Right ventricle myocardium inferior (tissue), 1 donor: ENCODE measurements around the gene PLBD2. TPM values are rescaled to one million over a fixed set of nuclear protein-coding genes. Genes with fewer than 3 reads are reported as not detected.
A peak's percentile ranks its signal among the peaks of the same experiment; 100 is the strongest.

Experiments
- ATAC-seq: fragments of 200-7000 bp; cut with Tn5 transposase; one replicate; pipeline ENCODE4 v1.9.1; 2020; ENCODE audit warnings: mild to moderate bottlenecking, moderate library complexity
- DNase-seq: peaks from one replicate; pipeline ENCODE4 v3.0.0; 2021; ENCODE audit errors: missing footprints
- intact Hi-C: fragments of 100-400 bp; cut with DNase I; formaldehyde crosslinking; loops from one replicate; pipeline ENCODE4 v1.11.0; 2022
- total RNA-seq: library from RNA; stranded (reverse); fragmentation: NEBNext Ultra II Directional; extraction: Animal tissue kit (Norgen Biotek cat#: 25700); gene quantifications from one replicate; pipeline ENCODE4 v1.2.1, GENCODE V29; 2021
- donor health status: DM: no; HTN: yes; CAD: no; lungs with severe emphysema.

The PLBD2 gene
- total RNA-seq, 1 donor from 2014 or later = 40.3 TPM

GRCh38 chr12:113365639-113366395 lies 7.4 kb downstream of the PLBD2 start:
- no peak for ATAC-seq
- intact Hi-C loops = no loop called here

GRCh38 chr12:113366827-113367226 lies 8.4 kb downstream of the PLBD2 start:
- ATAC-seq (peak; percentile 82), DNase-seq (no peak)
- intact Hi-C loops = no loop called here

More at GRCh38 chr12:113365639-113366395, 7.4 kb downstream of the PLBD2 start:
- DNase-seq = no peak

GRCh38 chr12:113368331-113368730 lies 9.9 kb downstream of the PLBD2 start:
- no peak for ATAC-seq
- DNase-seq = no peak
- intact Hi-C loops = no loop called here

- no peak for DNase-seq
- no peak for ATAC-seq
- intact Hi-C loops = no loop called here
Observed at GRCh38 chr12:113369391-113369985, 11.1 kb downstream of the PLBD2 start.

- DNase-seq (no peak), ATAC-seq (no peak)
- intact Hi-C loops = no loop called here
Observed at GRCh38 chr12:113370923-113371682, 12.7 kb downstream of the PLBD2 start.

- no peak for DNase-seq
- no peak for ATAC-seq
- intact Hi-C loops = no loop called here
Observed at GRCh38 chr12:113371808-113372207, 13.4 kb downstream of the PLBD2 start.

GRCh38 chr12:113372371-113372770 lies 14.0 kb downstream of the PLBD2 start:
- no peak for DNase-seq
- intact Hi-C loops = no loop called here
- no peak for ATAC-seq

- intact Hi-C loops = no loop called here
- no peak for ATAC-seq
Observed at GRCh38 chr12:113373440-113373839, 15.1 kb downstream of the PLBD2 start.

GRCh38 chr12:113373969-113374368 lies 15.6 kb downstream of the PLBD2 start:
- DNase-seq (no peak), ATAC-seq (no peak)
- intact Hi-C loops = no loop called here

More at GRCh38 chr12:113373440-113373839, 15.1 kb downstream of the PLBD2 start:
- no peak for DNase-seq

GRCh38 chr12:113374823-113375428 lies 16.5 kb downstream of the PLBD2 start:
- DNase-seq (no peak), ATAC-seq (no peak)
- intact Hi-C loops = no loop called here

GRCh38 chr12:113378291-113378690 lies 19.9 kb downstream of the PLBD2 start:
- ATAC-seq (no peak), DNase-seq (no peak)
- intact Hi-C loops = no loop called here

- intact Hi-C loops = no loop called here
- DNase-seq = no peak
- no peak for ATAC-seq
Observed at GRCh38 chr12:113381220-113381619, 22.8 kb downstream of the PLBD2 start.

- intact Hi-C loops = no loop called here
- no peak for ATAC-seq
- no peak for DNase-seq
Observed at GRCh38 chr12:113382206-113382605, 23.8 kb downstream of the PLBD2 start.

- ATAC-seq (no peak), DNase-seq (no peak)
- intact Hi-C loops = no loop called here
Observed at GRCh38 chr12:113384778-113385177, 26.4 kb downstream of the PLBD2 start.

- intact Hi-C loops = no loop called here
- ATAC-seq (no peak), DNase-seq (no peak)
Observed at GRCh38 chr12:113385282-113385882, 27.0 kb downstream of the PLBD2 start.

- ATAC-seq = no peak
- intact Hi-C loops = no loop called here
Observed at GRCh38 chr12:113386866-113387566, 28.6 kb downstream of the PLBD2 start.

GRCh38 chr12:113387631-113388030 lies 29.2 kb downstream of the PLBD2 start:
- no peak for ATAC-seq
- intact Hi-C loops = no loop called here
- DNase-seq = no peak

More at GRCh38 chr12:113386866-113387566, 28.6 kb downstream of the PLBD2 start:
- DNase-seq = no peak

- intact Hi-C loops = no loop called here
- no peak for ATAC-seq
- no peak for DNase-seq
Observed at GRCh38 chr12:113388351-113388750, 30.0 kb downstream of the PLBD2 start.
